IMR-90 (cell line): ENCODE results near the gene SRCIN1. TPM values are rescaled to one million over a fixed set of nuclear protein-coding genes. Genes with fewer than 3 reads are reported as not detected.

Source experiments
- ATAC-seq: fragments of 200-7000 bp; cut with Tn5 transposase; 2 replicates; pipeline ENCODE4 v1.9.1; 2020; ENCODE audit warnings: low read depth, mild to moderate bottlenecking, moderate library complexity
- BruUV-seq: library from RNA; stranded (reverse); fragments of 400-500 nt; replicated peaks from 2 replicates; lab custom pipeline; 2021; lab: Mats Ljungman, UMichigan
- CTCF ChIA-PET: fragments of 300-600 bp; formaldehyde crosslinking; extraction: SDS; loops from one replicate; lab custom pipeline; 2021; ENCODE audit warnings: antibody characterized with exemption; lab: Yijun Ruan, JAX
- POLR2A ChIA-PET: fragments of 300-600 bp; sonication (Branson Sonifier 250); formaldehyde crosslinking; loops from one replicate; lab custom pipeline; 2022; ENCODE audit warnings: antibody characterized with exemption; ENCODE audit not compliant: unreplicated experiment; lab: Charles Lee
- DNase-seq: peaks from one replicate; pipeline ENCODE4 v3.0.0; 2013
- H2AFZ ChIP-seq: replicated peaks from 2 replicates; pipeline ENCODE3; 2013; ENCODE audit warnings: low read length, mild to moderate bottlenecking; ENCODE audit not compliant: poor library complexity
- H2AK5ac ChIP-seq: 2 replicates; pipeline ENCODE4 v1.6.1; 2013; ENCODE audit warnings: low read depth, low read length, inconsistent platforms
- H2AK9ac ChIP-seq: replicated peaks from 2 replicates; pipeline ENCODE3; 2013; ENCODE audit warnings: mild to moderate bottlenecking, low read depth, low read length, moderate library complexity; ENCODE audit not compliant: poor library complexity
- H2BK120ac ChIP-seq: 2 replicates; pipeline ENCODE4 v1.6.1; 2013; ENCODE audit warnings: low read depth, low read length, inconsistent platforms
- H2BK15ac ChIP-seq: 3 replicates; pipeline ENCODE4 v1.6.1; 2013; ENCODE audit warnings: low read depth, low read length, inconsistent platforms
- H2BK20ac ChIP-seq: 2 replicates; pipeline ENCODE4 v1.6.1; 2013; ENCODE audit warnings: low read depth, mild to moderate bottlenecking, inconsistent platforms, low read length, moderate library complexity
- H2BK5ac ChIP-seq: 2 replicates; pipeline ENCODE4 v1.6.1; 2013; ENCODE audit warnings: mild to moderate bottlenecking, low read depth, low read length, inconsistent platforms; ENCODE audit not compliant: poor library complexity, severe bottlenecking
- H3K14ac ChIP-seq: replicated peaks from 2 replicates; pipeline ENCODE4 v1.6.1; 2013; ENCODE audit warnings: low read depth, low read length, inconsistent platforms
- H3K18ac ChIP-seq: 2 replicates; pipeline ENCODE4 v1.6.1; 2013; ENCODE audit warnings: low read depth, low read length, control low read depth
- H3K23ac ChIP-seq: 2 replicates; pipeline ENCODE4 v1.6.1; 2013; ENCODE audit warnings: low read depth, low read length, inconsistent platforms
- H3K27ac ChIP-seq: 2 replicates; pipeline ENCODE4 v1.5.1; 2013; ENCODE audit warnings: mild to moderate bottlenecking, control low read depth, low read length; ENCODE audit not compliant: insufficient read depth
- H3K27me3 ChIP-seq: 2 replicates; pipeline ENCODE4 v1.6.1; 2013; ENCODE audit warnings: low read length; ENCODE audit not compliant: control insufficient read depth, insufficient read depth
- H3K36me3 ChIP-seq: 2 replicates; pipeline ENCODE4 v1.6.1; 2013; ENCODE audit warnings: low read length, mixed read lengths; ENCODE audit not compliant: control insufficient read depth, insufficient read depth
- H3K4ac ChIP-seq: 2 replicates; pipeline ENCODE4 v1.6.1; 2013; ENCODE audit warnings: low read depth, low read length, inconsistent platforms
- H3K4me1 ChIP-seq: 2 replicates; pipeline ENCODE4 v1.6.1; 2013; ENCODE audit warnings: low read length, mixed read lengths; ENCODE audit not compliant: control insufficient read depth, insufficient read depth
- H3K4me2 ChIP-seq: 2 replicates; pipeline ENCODE4 v1.6.1; 2013; ENCODE audit warnings: low read depth, mild to moderate bottlenecking, control low read depth, low read length, moderate library complexity
- H3K4me3 ChIP-seq: 2 replicates; pipeline ENCODE4 v1.5.1; 2013; ENCODE audit warnings: low read depth, mild to moderate bottlenecking, control low read depth, low read length, moderate library complexity; ENCODE audit not compliant: insufficient read depth
- H3K56ac ChIP-seq: 2 replicates; pipeline ENCODE4 v1.6.1; 2013; ENCODE audit warnings: low read length, inconsistent platforms; ENCODE audit not compliant: insufficient read depth; ENCODE audit errors: extremely low read depth
- H3K79me1 ChIP-seq, 2 experiments: 2 replicates each; pipeline ENCODE4 v1.6.1; 2013; ENCODE audit warnings: low read length in 2 of 2, inconsistent platforms in 1 of 2, low read depth in 1 of 2
- H3K9ac ChIP-seq: 2 replicates; pipeline ENCODE4 v1.6.1; 2013; ENCODE audit warnings: low read depth, low read length, control low read depth
- H3K9me1 ChIP-seq: 2 replicates; pipeline ENCODE4 v1.6.1; 2013; ENCODE audit warnings: low read length, inconsistent platforms; ENCODE audit not compliant: insufficient read depth
- H3K9me3 ChIP-seq: 2 replicates; pipeline ENCODE4 v1.6.1; 2013; ENCODE audit warnings: low read length; ENCODE audit not compliant: control insufficient read depth, insufficient read depth
- H4K20me1 ChIP-seq: 2 replicates; pipeline ENCODE4 v1.6.1; 2013; ENCODE audit warnings: low read length, inconsistent platforms; ENCODE audit not compliant: insufficient read depth
- H4K5ac ChIP-seq: 2 replicates; pipeline ENCODE4 v1.6.1; 2013; ENCODE audit warnings: mild to moderate bottlenecking, low read depth, low read length, control low read depth
- H4K8ac ChIP-seq, 2 experiments: 2 replicates each; pipeline ENCODE4 v1.6.1; 2013; ENCODE audit warnings: low read depth in 2 of 2, low read length in 2 of 2, control low read depth in 1 of 2, inconsistent platforms in 1 of 2
- H4K91ac ChIP-seq: 2 replicates; pipeline ENCODE4 v1.6.1; 2013; ENCODE audit warnings: low read depth, low read length, inconsistent platforms; ENCODE audit not compliant: insufficient read depth
- BHLHE40 ChIP-seq: fragments of 150-350 bp; IDR thresholded peaks from 2 replicates; pipeline ENCODE4 v1.6.1; 2016; ENCODE audit warnings: mild to moderate bottlenecking, low read depth, low read length
- CHD1 ChIP-seq: IDR thresholded peaks from 2 replicates; pipeline ENCODE4 v1.6.1; 2012; ENCODE audit warnings: low read depth, low read length, improper control_type of control experiment
- ELK1 ChIP-seq: fragments of 150-350 bp; IDR thresholded peaks from 2 replicates; pipeline ENCODE4 v1.6.1; 2016; ENCODE audit warnings: low read depth, mild to moderate bottlenecking, low read length, moderate library complexity, borderline replicate concordance
- FOS ChIP-seq: fragments of 150-350 bp; IDR thresholded peaks from 2 replicates; pipeline ENCODE4 v1.6.1; 2016; ENCODE audit warnings: low read depth, low read length
- MAFK ChIP-seq: IDR thresholded peaks from 2 replicates; pipeline ENCODE4 v1.6.1; 2012; ENCODE audit warnings: low read depth, low read length, improper control_type of control experiment
- NFE2L2 ChIP-seq: fragments of 150-350 bp; IDR thresholded peaks from 2 replicates; pipeline ENCODE4 v1.6.1; 2016; ENCODE audit warnings: low read depth, mild to moderate bottlenecking, low read length
- POLR2A ChIP-seq: IDR thresholded peaks from 2 replicates; pipeline ENCODE4 v1.6.1; 2012; ENCODE audit warnings: mild to moderate bottlenecking, low read depth, low read length
- RAD21 ChIP-seq: IDR thresholded peaks from 2 replicates; pipeline ENCODE4 v1.6.1; 2012; ENCODE audit warnings: low read length, improper control_type of control experiment
- RCOR1 ChIP-seq: IDR thresholded peaks from 2 replicates; pipeline ENCODE4 v1.6.1; 2012; ENCODE audit warnings: mild to moderate bottlenecking, low read length, improper control_type of control experiment; ENCODE audit not compliant: insufficient replicate concordance
- WGBS, 2 experiments: methylation state at CpG; one replicate each; pipeline versions ENCODE4 v1.1.5 to v1.1.7; 2013; ENCODE audit warnings: missing lambda C conversion rate in 2 of 2; ENCODE audit not compliant: insufficient read length in 1 of 2; ENCODE audit errors: extremely low coverage in 2 of 2; 5-methylcytosine and 5-hydroxymethylcytosine counted together
- dilution Hi-C: fragments of 300-500 bp; cut with HindIII; formaldehyde crosslinking; loops from one replicate; pipeline ENCODE4 v1.14.3; 2018; ENCODE audit warnings: low sequenced_read_pairs; ENCODE audit not compliant: unreplicated experiment
- in situ Hi-C: fragments of 300-500 bp; cut with MboI; formaldehyde crosslinking; loops from 3 replicates; pipeline ENCODE4 v1.14.3; 2019; ENCODE audit warnings: low sequenced_read_pairs, inconsistent platforms, mixed read lengths
- intact Hi-C: fragments of 100-400 bp; cut with micrococcal nuclease; formaldehyde crosslinking; loops from 2 replicates; pipeline ENCODE4 v1.10.0; 2022
- polyA plus RNA-seq, 3 experiments: library from polyadenylated mRNA; depleted of rRNA; stranded (reverse); fragments of >200 nt; gene quantifications; 2 replicates each; pipeline ENCODE4 v1.2.3, GENCODE V29; 2012; ENCODE audit warnings: low replicate concordance in 1 of 3
- total RNA-seq: library from RNA; depleted of rRNA; stranded (reverse); fragments of >200 nt; gene quantifications from 2 replicates; pipeline ENCODE4 v1.2.3, GENCODE V29; 2012
- TF ChIP-seq, protein P1 (sequence below): fragments of 150-350 bp; IDR thresholded peaks from 2 replicates; pipeline ENCODE4 v1.6.1; 2017; ENCODE audit warnings: mild to moderate bottlenecking, antibody characterized with exemption, low read length, low read depth

Gene SRCIN1
- total and polyA plus RNA-seq, 2 of the 4 experiments (the other 2 are of a cell fraction), result not detected

DNA sequence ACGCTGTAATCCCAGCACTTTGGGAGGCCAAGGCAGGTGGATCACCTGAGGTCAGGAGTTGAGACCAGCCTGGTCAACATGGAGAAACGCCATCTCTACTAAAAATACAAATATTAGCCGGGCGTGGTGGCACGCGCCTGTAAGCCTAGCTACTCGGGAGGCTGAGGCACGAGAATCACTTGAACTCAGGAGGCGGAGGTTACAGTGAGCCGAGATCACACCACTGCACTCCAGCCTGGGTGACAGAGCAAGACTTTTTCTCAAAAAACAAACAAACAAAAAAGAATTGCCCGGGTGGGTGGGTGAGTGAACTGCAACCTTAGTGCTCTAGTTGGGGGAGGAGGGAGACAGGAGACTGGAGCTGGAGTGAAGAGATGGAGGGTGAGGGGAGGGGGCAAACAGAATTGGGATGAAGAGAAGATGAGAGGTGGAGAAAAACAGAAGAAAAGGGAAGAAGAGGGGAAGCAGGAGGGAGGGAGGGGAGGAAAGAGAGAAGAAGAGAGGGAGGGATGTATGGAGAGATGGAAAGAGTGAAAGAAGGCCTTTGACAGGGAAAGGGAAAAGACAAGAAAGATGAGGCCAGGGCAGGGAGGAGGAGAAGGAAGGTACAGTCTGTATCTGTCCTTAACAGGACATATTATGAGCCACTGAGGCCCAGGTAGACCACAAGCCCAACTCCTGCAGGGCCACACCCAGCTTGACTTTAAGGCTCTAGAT lies 5.5 kb upstream of the SRCIN1 start:
- H3K9ac ChIP-seq, result no peak overlapping the region
- in situ Hi-C loops (no loop called here), dilution Hi-C loops (no loop called here), intact Hi-C loops (no loop called here)
- H4K91ac ChIP-seq, result no peak overlapping the region
- H3K23ac ChIP-seq, result no peak overlapping the region
- H2BK5ac ChIP-seq, result no peak overlapping the region
- H3K79me1 ChIP-seq, result no peaks in the 10 kb centered on the region
- H3K36me3 ChIP-seq, result no peaks in the 10 kb centered on the region
- H3K27ac ChIP-seq, result no peak overlapping the region
- POLR2A ChIA-PET, result no interaction called here
- no peak overlapping the region for H3K14ac ChIP-seq
- no CpG with 5 or more reads among the region's 11 CpGs for WGBS, 2 experiments
- H2AK9ac ChIP-seq, result no peak overlapping the region
- H3K4me2 ChIP-seq, result no peak overlapping the region
- H4K8ac ChIP-seq, result no peak overlapping the region
- CTCF ChIA-PET, result no interaction called here
- no peak for DNase-seq
- no peak overlapping the region for H2BK20ac ChIP-seq
- peaks cover 68% of the 10 kb centered on the region for H3K27me3 ChIP-seq
- no peak overlapping the region for H2BK15ac ChIP-seq
- H2BK120ac ChIP-seq, result no peak overlapping the region
- no peak overlapping the region for H3K56ac ChIP-seq
- no peaks in the 10 kb centered on the region for H3K4me1 ChIP-seq
- no peak overlapping the region for H3K18ac ChIP-seq
- BruUV-seq, result no TSS peak
- H4K5ac ChIP-seq, result no peak overlapping the region
- no peak overlapping the region for H3K4ac ChIP-seq
- H2AK5ac ChIP-seq, result no peak overlapping the region
- H3K4me3 ChIP-seq, result no peak overlapping the region
- no peak overlapping the region for H2AFZ ChIP-seq
- H3K9me3 ChIP-seq, result peaks cover 10% of the 10 kb centered on the region
- H3K9me1 ChIP-seq, result no peaks in the 10 kb centered on the region
- ATAC-seq, result no peak
- H4K20me1 ChIP-seq, result no peaks in the 10 kb centered on the region
- TF ChIP-seq NFE2L2, result no peak
- TF ChIP-seq MAFK, result no peak
- no peak for TF ChIP-seq BHLHE40
- no peak for TF ChIP-seq RAD21
- no peak for TF ChIP-seq CHD1
- TF ChIP-seq RCOR1, result no peak
- no peak for TF ChIP-seq POLR2A
- TF ChIP-seq FOS, result no peak
- TF ChIP-seq ELK1, result no peak
- TF ChIP-seq, protein P1, sequence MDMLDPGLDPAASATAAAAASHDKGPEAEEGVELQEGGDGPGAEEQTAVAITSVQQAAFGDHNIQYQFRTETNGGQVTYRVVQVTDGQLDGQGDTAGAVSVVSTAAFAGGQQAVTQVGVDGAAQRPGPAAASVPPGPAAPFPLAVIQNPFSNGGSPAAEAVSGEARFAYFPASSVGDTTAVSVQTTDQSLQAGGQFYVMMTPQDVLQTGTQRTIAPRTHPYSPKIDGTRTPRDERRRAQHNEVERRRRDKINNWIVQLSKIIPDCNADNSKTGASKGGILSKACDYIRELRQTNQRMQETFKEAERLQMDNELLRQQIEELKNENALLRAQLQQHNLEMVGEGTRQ, result no peak
